Choroid plexus epithelial cell (primary cell): Measurements from ENCODE around the gene GIT2.
A peak's percentile ranks its signal among the peaks of the same experiment; 100 is the strongest.

Source experiments
- DNase-seq: peaks from one replicate; pipeline ENCODE4 v3.0.0-alpha.2; 2010; ENCODE audit warnings: low read depth
- H3K4me3 ChIP-seq: 2 replicates; pipeline ENCODE4 v1.5.1; 2011; ENCODE audit warnings: low read depth, mild to moderate bottlenecking, control low read depth, low read length, moderate library complexity
- CTCF ChIP-seq: conservative IDR thresholded peaks from 2 replicates; pipeline ENCODE4 v1.5.1; 2011; ENCODE audit warnings: low read depth, mild to moderate bottlenecking, control low read depth, inconsistent platforms, low read length, moderate library complexity

The GIT2 gene

GRCh38 chr12:109962398-109962797, 33.8 kb downstream of the GIT2 start:
- peak; percentile 45 for DNase-seq
- no peak overlapping the region for H3K4me3 ChIP-seq
- TF ChIP-seq CTCF = no peak

DNA sequence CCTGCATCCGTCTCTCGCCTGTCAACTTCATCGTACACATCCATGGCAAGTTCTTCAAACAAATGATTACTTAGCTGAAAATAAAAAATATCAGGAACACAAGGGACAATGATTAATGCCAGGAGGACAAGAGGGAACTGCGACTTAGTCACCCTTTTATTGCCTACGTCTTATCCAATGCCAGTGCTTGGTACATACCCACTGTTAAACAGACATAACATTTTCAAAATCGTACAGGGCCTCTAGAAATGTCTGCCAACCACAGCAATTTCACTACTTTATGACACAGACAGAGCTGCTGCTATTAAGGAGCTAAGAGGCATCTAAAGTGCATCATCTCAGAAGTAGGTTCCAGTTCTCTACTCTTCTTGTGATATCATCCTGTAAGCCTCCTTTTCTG, 34.6 kb downstream of the GIT2 start:
- no peak for TF ChIP-seq CTCF
- DNase-seq = no peak
- no peak overlapping the region for H3K4me3 ChIP-seq

DNA sequence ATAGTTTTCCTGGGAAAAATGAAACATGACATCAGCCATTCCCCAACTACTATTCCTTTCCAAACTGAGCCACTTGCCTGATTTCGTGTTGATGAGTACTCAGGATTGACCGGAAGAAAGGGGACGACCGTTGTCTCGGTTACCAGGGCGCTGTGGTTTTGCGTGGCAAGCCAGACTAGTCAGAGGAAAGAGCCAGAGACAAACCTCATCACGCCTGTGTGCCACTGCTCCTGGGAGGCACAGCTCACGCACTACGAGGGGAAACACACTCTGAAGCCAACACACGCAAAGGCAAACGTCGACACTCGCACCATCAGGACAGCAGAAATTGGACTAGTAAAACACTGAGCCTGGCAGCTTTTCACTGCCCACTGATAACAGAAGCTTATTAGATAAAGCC, 35.0 kb downstream of the GIT2 start:
- TF ChIP-seq CTCF = no peak
- no peak for DNase-seq
- H3K4me3 ChIP-seq = no peak overlapping the region

- TF ChIP-seq CTCF = no peak
- no peak for DNase-seq
- no peak overlapping the region for H3K4me3 ChIP-seq
These were observed 36.6 kb downstream of the GIT2 start for GRCh38 chr12:109959411-109960093.

DNA sequence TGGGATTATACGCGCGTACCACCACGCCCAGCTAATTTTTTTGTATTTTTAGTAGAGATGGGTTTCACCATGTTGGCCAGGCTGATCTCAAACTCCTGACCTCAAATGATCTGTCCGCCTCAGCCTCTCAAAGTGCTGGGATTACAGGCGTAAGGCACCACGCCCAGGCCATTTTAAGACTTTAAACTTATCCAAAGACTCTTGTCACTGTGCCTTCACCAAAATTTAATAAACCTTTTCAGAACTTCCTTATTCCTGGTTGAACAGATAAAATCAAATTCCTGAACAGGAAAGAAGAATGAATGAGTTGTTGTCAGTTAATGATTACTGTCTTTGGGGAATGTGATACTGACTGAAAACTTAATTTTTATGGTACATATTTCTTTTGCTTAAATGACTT, 37.8 kb downstream of the GIT2 start:
- no peak for DNase-seq
- no peak for TF ChIP-seq CTCF
- H3K4me3 ChIP-seq = no peak overlapping the region

DNA sequence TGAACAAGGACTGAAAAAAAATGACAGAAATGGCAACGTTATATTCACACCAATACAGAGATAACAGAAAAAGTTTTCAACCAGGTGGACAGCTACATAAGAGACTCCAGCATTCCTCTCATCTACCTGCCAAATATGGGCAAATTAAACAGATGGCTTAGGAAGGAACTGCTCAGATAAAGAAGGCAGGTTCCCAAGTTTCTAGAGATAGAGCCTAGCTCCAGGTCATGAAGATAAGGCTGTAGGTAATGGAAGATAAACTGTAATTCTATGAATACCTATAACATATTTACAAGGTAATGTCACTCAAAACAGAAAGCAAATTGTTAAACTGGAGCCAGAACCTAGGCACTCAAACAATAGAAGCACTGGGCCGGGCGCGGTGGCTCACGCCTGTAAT, 42.5 kb downstream of the GIT2 start:
- DNase-seq = no peak
- no peak overlapping the region for H3K4me3 ChIP-seq
- TF ChIP-seq CTCF = no peak

DNA sequence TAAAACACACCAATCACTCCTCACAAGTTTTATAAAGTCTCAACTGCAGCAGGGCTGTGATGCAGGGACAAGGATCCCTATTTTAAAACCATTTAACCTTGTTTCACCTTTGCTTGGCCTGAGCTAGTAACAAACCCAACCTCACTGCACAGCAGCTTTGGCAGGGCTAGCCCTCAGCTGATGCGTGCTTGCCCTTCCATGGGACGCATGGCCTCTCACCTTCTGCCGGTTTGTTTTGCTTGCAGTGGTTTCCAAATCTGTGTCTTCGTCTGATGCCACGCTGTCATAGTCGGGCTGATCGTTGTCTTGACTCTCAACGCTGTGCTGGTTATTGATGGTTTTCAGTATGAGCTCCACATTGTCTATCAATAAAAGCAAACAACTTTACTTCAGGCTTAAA, 43.3 kb downstream of the GIT2 start:
- DNase-seq = no peak
- no peak for TF ChIP-seq CTCF
- H3K4me3 ChIP-seq = no peak overlapping the region
